GM06990 (cell line): ENCODE measurements around the gene SLC30A9.

ENCODE experiments used
- DNase-seq: peaks from one replicate; pipeline ENCODE4 v3.0.0-alpha.2; 2011; ENCODE audit not compliant: insufficient read length; ENCODE audit errors: extremely low read depth
- H3K27me3 ChIP-seq: replicated peaks from 2 replicates; pipeline ENCODE4 v1.6.0; 2011; ENCODE audit warnings: low read length; ENCODE audit not compliant: control insufficient read depth, insufficient read depth
- H3K36me3 ChIP-seq: 2 replicates; pipeline ENCODE4 v1.5.1; 2011; ENCODE audit warnings: low read length; ENCODE audit not compliant: control insufficient read depth, insufficient read depth
- H3K4me3 ChIP-seq: replicated peaks from 2 replicates; pipeline ENCODE4 v1.5.1; 2011; ENCODE audit warnings: low read depth, mild to moderate bottlenecking, control low read depth, low read length
- TF ChIP-seq, protein P1 (sequence below): IDR thresholded peaks from 2 replicates; pipeline ENCODE4 v1.5.1; 2011; ENCODE audit warnings: low read length, control low read depth, mild to moderate bottlenecking, inconsistent platforms; ENCODE audit not compliant: insufficient read depth, poor library complexity, severe bottlenecking

Gene SLC30A9

DNA sequence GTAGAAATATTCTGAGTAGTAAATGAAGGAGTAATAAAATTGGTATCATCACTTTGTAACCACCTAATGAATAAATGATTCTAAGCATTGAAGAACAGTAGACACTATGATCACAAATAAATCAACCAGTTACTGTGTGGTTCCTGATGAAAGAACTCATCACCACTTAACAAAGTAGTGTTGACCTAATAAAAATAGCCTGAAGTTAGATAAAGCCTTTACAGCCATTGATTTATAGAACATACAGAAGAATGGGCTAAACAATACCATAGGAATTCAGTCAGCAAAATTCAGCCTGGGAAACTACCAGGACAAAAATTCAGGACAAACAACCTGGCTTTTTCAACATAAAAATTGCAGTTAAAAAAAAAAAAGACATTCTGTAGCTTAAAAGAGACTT, 9.0 kb downstream of the SLC30A9 start:
- H3K4me3 ChIP-seq = no peak overlapping the region
- DNase-seq = no peak
- no peaks in the 10 kb centered on the region for H3K27me3 ChIP-seq
- H3K36me3 ChIP-seq = peaks cover 1% of the 10 kb centered on the region
- TF ChIP-seq, protein P1, sequence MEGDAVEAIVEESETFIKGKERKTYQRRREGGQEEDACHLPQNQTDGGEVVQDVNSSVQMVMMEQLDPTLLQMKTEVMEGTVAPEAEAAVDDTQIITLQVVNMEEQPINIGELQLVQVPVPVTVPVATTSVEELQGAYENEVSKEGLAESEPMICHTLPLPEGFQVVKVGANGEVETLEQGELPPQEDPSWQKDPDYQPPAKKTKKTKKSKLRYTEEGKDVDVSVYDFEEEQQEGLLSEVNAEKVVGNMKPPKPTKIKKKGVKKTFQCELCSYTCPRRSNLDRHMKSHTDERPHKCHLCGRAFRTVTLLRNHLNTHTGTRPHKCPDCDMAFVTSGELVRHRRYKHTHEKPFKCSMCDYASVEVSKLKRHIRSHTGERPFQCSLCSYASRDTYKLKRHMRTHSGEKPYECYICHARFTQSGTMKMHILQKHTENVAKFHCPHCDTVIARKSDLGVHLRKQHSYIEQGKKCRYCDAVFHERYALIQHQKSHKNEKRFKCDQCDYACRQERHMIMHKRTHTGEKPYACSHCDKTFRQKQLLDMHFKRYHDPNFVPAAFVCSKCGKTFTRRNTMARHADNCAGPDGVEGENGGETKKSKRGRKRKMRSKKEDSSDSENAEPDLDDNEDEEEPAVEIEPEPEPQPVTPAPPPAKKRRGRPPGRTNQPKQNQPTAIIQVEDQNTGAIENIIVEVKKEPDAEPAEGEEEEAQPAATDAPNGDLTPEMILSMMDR = no peak

DNA sequence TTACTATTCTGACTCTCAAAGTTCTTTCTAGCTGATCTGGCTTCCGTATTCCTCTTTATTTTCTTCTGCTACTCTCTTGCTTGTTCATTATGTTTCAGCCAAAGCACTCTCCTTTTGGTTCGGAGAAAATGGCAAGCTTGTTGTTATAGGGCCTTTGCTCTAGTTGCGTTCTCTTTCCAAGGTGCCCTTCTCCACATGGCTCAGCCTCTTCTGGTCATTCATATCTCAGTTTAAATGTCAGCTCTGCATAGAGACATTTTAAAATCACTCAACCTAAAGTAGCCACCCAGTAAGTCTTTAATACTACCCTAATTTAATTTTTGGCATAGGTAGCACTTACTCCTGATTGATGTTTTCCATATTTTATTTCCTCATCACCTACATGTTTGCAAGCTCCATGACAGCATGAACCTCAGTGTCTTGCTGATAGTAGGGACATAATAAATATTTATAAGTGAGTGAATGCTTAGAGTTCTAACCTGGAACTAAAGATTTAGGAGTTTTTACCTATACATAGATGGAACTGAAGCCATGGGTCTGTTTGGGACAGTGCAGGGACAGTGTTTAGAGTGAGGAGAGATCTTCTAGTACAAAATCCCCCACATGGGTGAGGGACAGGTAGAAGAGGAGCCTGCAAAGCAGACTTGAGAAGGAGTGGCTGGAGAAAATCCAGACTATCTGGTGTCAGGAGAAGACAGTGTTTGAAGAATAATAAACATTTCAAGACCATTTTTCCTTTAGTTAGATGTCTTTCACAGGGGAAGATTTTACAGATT, 17.9 kb downstream of the SLC30A9 start:
- DNase-seq = no peak
- Histone ChIP-seq H3K36me3 (no peaks in the 10 kb centered on the region; the same call in 1 of the 2 replicates), H3K4me3 (no peak overlapping the region), H3K27me3 (no peaks in the 10 kb centered on the region)
- TF ChIP-seq, protein P1 = no peak

DNA sequence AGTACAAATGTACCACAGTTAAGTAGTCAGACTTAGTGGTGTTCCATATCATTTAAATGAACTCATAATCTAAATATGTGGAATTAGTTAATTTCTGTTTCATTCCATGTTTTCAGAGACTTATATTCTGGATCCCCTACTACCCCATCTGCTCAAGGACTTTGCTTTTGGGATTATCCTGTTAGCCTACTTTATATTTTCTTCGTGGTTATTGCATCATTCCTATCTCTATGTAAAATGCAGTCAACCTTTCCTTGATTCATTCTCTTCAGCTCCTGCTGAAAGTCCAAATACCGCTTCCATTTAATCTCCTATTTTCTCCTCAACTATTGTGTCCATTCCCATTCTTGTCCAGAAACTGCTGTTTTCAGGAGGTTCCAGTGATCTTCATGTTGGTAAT, 25.1 kb downstream of the SLC30A9 start:
- H3K4me3 ChIP-seq = no peak overlapping the region
- DNase-seq = no peak
- no peaks in the 10 kb centered on the region for H3K36me3 ChIP-seq
- TF ChIP-seq, protein P1 = no peak
- no peaks in the 10 kb centered on the region for H3K27me3 ChIP-seq

DNA sequence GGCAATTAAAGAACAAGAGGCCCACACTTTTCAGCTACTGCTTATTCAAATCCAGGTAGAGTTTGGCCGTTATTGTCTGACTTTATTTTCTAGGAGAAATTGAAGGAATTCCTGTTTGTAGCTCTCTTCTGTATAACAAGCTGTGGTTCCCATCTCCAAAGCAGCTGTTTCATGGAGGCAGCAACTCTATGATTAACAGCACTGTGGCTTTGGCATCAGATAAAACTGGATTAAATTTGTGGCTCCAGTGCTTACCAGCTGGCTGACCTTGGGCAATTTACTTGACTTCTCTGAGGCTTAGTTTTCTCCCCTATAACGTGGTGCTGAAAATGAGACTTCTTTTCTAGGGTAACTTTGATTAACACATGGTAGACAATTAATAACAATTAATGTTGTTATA, 28.1 kb downstream of the SLC30A9 start:
- no peaks in the 10 kb centered on the region for H3K27me3 ChIP-seq
- no peak overlapping the region for H3K4me3 ChIP-seq
- no peaks in the 10 kb centered on the region for H3K36me3 ChIP-seq
- DNase-seq = no peak
- TF ChIP-seq, protein P1 = no peak

DNA sequence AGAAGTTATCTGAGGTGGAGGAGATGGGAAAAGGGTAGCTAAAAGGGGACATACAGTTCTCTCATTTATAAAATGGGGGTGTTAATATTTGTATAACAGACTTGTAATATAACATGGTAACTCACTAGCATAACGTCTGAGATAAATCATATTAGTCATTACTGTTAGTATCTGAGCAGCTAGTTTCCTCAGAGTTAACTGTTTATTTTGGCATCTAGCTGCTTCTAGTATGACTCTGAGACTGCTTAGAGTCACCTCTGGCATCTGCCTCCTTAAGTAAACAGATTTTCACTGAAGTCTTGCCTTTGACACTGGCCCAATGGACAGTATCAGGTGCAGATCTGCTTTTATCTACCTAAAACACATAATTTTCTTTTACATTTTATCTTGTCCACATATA, 58.1 kb downstream of the SLC30A9 start:
- DNase-seq = no peak
- Histone ChIP-seq H3K4me3 (no peak overlapping the region), H3K36me3 (no peaks in the 10 kb centered on the region; the same call in 1 of the 2 replicates), H3K27me3 (no peaks in the 10 kb centered on the region)
- TF ChIP-seq, protein P1 = no peak
